Testis (tissue), 2 donors: ENCODE data around the gene TACC3.

Experiments
- POLR2A ChIP-seq: fragments of 450-650 bp; IDR thresholded peaks from one replicate; pipeline ENCODE4 v1.6.1; 2017; ENCODE audit warnings: antibody characterized with exemption, mild to moderate bottlenecking, moderate library complexity
- TF ChIP-seq, protein P1 (sequence below), 3 experiments: fragments of 450-650 bp in 2 of 3; fragments of 200-600 bp in 1 of 3; sonication (generic) in 1 of 3; IDR thresholded peaks; one replicate each; pipeline ENCODE4 v1.5.1; 2016 to 2019; ENCODE audit warnings: antibody characterized with exemption in 3 of 3, mild to moderate bottlenecking in 2 of 3, moderate library complexity in 1 of 3

DNA sequence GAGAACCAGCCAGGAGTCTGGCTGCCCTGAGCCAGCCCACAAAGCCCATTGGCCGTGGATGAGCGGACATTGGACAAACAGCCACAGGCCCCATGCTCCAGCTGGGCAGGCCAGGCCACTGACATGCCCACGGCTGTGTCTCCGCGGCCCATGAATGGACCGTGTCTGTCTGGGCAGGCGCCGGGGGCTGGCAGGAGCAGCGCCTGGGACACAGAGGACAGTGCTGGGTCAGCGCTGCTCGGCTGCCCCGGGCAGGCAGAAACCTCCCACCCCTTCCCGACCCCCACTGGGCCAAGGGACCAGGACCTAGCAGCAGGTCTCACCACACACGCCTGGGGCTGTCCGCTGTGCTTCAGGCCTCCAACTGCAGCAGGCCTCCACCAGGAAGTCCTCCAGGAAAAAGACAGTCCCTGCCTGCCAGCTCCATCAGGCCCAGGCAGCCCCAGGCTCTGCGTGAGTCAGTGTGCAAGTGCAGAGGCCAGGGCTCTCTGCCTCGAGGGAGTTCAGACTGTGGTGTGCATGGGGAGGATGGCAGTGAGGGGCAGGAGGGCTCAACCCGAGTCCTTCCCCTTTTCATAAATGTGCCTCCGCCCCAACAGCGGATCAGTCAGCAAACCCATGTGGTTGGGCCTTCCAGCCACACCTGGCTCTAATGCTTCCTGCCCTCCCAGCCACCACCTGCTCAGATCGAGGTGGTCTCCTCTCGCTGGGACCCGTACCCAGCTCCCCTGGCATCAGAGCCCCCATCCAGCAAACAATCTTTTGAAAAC is 54.6 kb downstream of the TACC3 start:
- TF ChIP-seq, protein P1, sequence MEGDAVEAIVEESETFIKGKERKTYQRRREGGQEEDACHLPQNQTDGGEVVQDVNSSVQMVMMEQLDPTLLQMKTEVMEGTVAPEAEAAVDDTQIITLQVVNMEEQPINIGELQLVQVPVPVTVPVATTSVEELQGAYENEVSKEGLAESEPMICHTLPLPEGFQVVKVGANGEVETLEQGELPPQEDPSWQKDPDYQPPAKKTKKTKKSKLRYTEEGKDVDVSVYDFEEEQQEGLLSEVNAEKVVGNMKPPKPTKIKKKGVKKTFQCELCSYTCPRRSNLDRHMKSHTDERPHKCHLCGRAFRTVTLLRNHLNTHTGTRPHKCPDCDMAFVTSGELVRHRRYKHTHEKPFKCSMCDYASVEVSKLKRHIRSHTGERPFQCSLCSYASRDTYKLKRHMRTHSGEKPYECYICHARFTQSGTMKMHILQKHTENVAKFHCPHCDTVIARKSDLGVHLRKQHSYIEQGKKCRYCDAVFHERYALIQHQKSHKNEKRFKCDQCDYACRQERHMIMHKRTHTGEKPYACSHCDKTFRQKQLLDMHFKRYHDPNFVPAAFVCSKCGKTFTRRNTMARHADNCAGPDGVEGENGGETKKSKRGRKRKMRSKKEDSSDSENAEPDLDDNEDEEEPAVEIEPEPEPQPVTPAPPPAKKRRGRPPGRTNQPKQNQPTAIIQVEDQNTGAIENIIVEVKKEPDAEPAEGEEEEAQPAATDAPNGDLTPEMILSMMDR (IDR thresholded peaks at IDR 0.05) = no peak
- TF ChIP-seq POLR2A = no peak
